Suprapubic skin (tissue), 4 donors: ENCODE measurements around the gene P2RX7.

Source experiments
- CTCF ChIP-seq, 2 donors: fragments of 200-600 bp in 1 of 2; fragments of 450-650 bp in 1 of 2; sonication (generic) in 1 of 2; IDR thresholded peaks; one replicate each; pipeline ENCODE4 v1.5.1; 2016 to 2019; ENCODE audit warnings: antibody characterized with exemption in 2 of 2, mild to moderate bottlenecking in 1 of 2, moderate library complexity in 1 of 2
- EP300 ChIP-seq: sonication (generic); formaldehyde crosslinking; IDR thresholded peaks from one replicate; pipeline ENCODE4 v1.6.1; 2017; ENCODE audit warnings: antibody characterized with exemption
- POLR2A ChIP-seq, 2 donors: fragments of 450-650 bp; IDR thresholded peaks; one replicate each; pipeline ENCODE4 v1.6.1; 2017; ENCODE audit warnings: antibody characterized with exemption in 2 of 2, mild to moderate bottlenecking in 2 of 2, moderate library complexity in 2 of 2
- POLR2AphosphoS5 ChIP-seq, 3 donors: sonication (generic); formaldehyde crosslinking; IDR thresholded peaks; one replicate each; pipeline ENCODE4 v1.6.1; 2017; ENCODE audit warnings: antibody characterized with exemption in 3 of 3

GRCh38 chr12:121124402-121125109 is 8.1 kb upstream of the P2RX7 start:
- TF ChIP-seq CTCF (IDR thresholded peaks at IDR 0.05) (no peak), POLR2A (IDR thresholded peaks at IDR 0.05) (no peak), EP300 (no peak), POLR2AphosphoS5 (IDR thresholded peaks at IDR 0.05) (no peak)
